Activated CD4-positive, alpha-beta T cell treated with anti-CD3 and anti-CD28 coated beads, Interleukin-2, amount 50 U/mL, for 16 hours (primary cell): ENCODE data around the gene PEPD.
"Not testable (repeated sequence)": the region's sequence is repeated elsewhere in the genome, so short reads cannot be mapped to it uniquely, and the experiment has no call there.

Experiments
- DNase-seq: peaks from one replicate; pipeline ENCODE4 v3.0.0-alpha.2; 2020

PEPD gene

GRCh38 chr19:33521480-33522370 is at the start of gene PEPD:
TSS of gene PEPD (minus strand) at chr19:33521791. CDS start at chr19:33521760, 31 bp downstream.
- DNase-seq: peak; percentile 91

GRCh38 chr19:33569821-33570220 is 48.2 kb upstream of the PEPD start:
- DNase-seq: no peak

GRCh38 chr19:33568706-33569105 is 47.1 kb upstream of the PEPD start:
- DNase-seq: no peak

DNA sequence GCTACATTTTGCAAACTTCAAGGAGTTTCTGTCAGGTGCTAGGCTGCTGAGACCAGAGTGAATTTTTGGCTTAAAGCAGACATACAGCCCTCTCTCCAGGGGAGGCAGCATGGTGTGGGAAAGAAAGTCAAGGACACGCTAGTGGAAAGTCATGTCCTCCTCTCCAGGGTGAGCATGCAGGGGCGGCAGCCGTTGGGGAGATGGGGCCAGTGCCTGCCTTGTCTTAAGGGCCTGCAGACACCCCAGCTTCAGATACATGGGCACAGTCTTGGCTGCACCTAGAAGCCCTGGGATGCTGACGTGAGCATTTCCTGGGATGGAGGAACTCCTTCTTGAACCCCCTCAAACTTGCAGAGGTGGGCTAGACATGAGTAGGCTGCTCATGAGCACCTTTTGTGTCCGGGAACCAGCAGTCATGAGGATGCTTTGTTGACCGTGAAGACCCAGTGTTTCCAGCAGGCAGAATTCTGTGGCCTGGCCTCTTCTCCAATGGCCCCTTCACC is 43.3 kb upstream of the PEPD start:
- no peak for DNase-seq

DNA sequence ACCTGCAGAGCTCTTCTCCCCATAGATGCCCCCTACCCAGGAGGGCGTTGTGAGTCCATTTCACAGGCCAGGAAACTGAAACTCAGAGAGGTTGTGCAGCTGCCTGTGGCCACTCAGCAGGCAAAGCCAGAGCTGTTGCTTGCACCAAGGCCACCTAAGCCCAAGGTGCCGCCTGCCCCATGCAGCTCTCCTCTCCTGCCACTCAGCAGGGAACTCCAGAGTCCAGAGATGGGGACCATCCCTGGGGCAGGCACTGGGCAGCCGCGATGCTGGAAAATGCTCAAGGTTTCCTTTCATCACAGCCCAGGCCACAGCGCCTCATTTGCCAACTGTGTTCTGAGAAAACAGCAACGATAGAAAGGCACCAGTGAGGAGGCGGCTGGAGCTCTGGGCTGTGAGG is 41.0 kb upstream of the PEPD start:
- DNase-seq: no peak

DNA sequence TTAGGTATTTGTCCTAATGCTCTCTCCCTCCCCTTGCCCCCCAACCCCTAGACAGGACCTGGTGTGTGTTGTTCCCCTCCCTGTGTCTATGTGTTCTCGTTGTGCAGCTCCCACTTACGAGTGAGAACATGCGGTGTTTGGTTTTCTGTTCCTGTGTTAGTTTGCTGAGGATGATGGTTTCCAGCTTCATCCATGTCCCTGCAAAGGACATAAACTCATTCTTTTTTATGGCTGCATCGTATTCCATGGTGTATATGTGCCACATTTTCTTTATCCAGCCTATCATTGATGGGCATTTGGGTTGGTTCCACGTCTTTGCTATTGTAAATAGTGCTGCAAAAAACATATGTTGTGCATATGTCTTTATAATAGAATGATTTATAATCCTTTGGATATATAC is 40.1 kb upstream of the PEPD start:
- not testable (repeated sequence) for DNase-seq

- DNase-seq: no peak
Observed at GRCh38 chr19:33561261-33561660, 39.7 kb upstream of the PEPD start.

- no peak for DNase-seq
Observed at GRCh38 chr19:33559996-33560395, 38.4 kb upstream of the PEPD start.

GRCh38 chr19:33558856-33559255 is 37.3 kb upstream of the PEPD start:
- DNase-seq: no peak

- DNase-seq: no peak
Observed at GRCh38 chr19:33558151-33558550, 36.6 kb upstream of the PEPD start.

GRCh38 chr19:33557720-33558119 is 36.1 kb upstream of the PEPD start:
- DNase-seq: no peak

DNA sequence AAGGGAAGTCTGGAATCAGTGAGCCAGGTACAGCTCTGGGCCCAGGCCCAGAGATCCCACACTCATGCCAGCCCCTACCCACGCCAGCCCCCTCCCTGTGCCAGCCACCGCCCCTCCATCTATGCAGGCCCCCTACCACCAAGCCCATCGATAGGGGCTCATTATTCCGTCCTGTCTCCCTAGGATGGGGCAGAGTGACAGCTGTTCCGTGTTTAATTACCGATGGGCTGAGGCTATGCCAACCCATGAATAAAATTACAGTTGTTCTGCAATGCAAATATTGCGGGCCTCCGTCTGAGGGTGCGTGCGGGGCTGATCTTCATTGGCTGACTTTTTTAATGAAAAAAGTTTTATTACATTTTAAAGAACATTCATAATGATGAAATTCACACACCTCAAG is 35.6 kb upstream of the PEPD start:
- no peak for DNase-seq

- DNase-seq: no peak
Observed at GRCh38 chr19:33556261-33556660, 34.7 kb upstream of the PEPD start.

- not testable (repeated sequence) for DNase-seq
Observed at GRCh38 chr19:33555726-33556125, 34.1 kb upstream of the PEPD start.

DNA sequence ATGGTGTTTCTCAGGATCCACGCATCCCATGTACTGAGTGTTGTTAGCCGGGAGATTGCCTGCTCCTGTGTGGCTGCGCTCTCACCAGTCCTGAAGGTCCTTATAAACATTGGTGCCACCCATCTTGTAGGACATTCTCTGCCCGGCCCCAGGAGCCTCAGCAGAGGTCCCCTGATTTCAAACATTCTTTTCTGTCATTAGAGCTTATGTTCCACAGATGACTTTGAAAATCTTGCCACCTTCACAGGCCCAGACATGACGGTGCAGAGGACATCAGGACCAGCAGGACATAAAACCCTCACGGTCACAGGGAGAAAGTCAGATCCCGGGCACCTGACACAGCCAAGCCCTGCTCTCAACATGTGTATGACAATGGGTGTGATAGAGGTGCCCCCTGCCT is 33.2 kb upstream of the PEPD start:
- no peak for DNase-seq

- DNase-seq: no peak
Observed at GRCh38 chr19:33554391-33554790, 32.8 kb upstream of the PEPD start.

- no peak for DNase-seq
Observed at GRCh38 chr19:33553530-33554310, 32.1 kb upstream of the PEPD start.

DNA sequence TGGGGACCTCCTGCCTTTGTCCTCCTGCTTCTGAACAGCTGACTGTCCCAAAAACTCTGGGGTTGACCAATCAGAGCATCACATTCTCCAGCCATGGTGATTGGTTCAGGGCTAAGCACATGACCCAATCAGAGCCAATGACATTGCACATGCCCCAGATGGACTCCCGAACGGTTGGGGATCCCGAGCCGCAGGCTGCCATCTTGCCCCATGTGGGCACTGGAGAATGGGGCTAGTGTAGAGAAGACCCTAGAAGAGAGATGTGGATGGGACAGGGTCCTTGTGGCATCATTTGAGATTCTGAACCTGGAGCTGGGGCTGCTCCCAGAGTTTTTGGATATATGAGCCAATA is 31.3 kb upstream of the PEPD start:
- DNase-seq: no peak

GRCh38 chr19:33552191-33552927 is 30.8 kb upstream of the PEPD start:
- DNase-seq: no peak

GRCh38 chr19:33551676-33552075 is 30.1 kb upstream of the PEPD start:
- DNase-seq: no peak

GRCh38 chr19:33550768-33551167 is 29.2 kb upstream of the PEPD start:
- no peak for DNase-seq

DNA sequence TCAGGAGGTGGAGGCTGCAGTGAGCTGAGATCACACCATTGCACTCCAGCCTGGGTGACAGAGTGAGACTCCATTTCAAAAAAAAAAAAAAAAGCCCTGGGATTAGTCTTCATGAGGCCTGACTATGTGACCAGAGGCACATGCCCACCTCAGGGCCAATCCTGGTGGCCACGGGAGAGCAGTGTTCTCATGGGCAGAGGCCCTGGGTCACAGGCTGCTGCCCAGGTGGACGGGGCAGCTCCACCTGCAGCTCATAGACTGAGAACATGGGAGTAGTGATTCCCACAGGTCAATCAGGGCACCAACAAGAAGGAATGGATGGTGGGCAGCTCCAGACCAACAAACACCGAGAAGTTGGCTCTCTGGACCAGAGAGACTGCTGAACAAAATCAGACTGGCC is 26.1 kb upstream of the PEPD start:
- DNase-seq: no peak

- DNase-seq: no peak
Observed at GRCh38 chr19:33546656-33547055, 25.1 kb upstream of the PEPD start.
